SK-N-SH (cell line): ENCODE results near the gene OSCAR. TPM values are rescaled to one million over a fixed set of nuclear protein-coding genes. Genes with fewer than 3 reads are reported as not detected.

ENCODE experiments used
- CTCF ChIA-PET: fragments of 300-600, 350-600 bp; formaldehyde crosslinking; extraction: SDS; loops from one replicate; lab custom pipeline; 2021; lab: Yijun Ruan, JAX
- POLR2A ChIA-PET: fragments of 350-600 bp; sonication (Branson Sonifier 250); formaldehyde crosslinking; extraction: SDS; loops from one replicate; lab custom pipeline; 2020; ENCODE audit warnings: antibody characterized with exemption, inconsistent platforms; lab: Yijun Ruan, JAX
- DNase-seq: peaks from one replicate; pipeline ENCODE4 v3.0.0; 2012
- H2AFZ ChIP-seq: fragments of 200-600 bp; sonication (generic); 2 replicates; pipeline ENCODE4 v1.8.1; 2016; ENCODE audit warnings: antibody characterized with exemption, mild to moderate bottlenecking, low read depth
- H3F3A ChIP-seq: fragments of 200-600 bp; sonication (generic); replicated peaks from 2 replicates; pipeline ENCODE3; 2016; ENCODE audit warnings: antibody characterized with exemption, mild to moderate bottlenecking; ENCODE audit not compliant: insufficient read depth
- H3K27ac ChIP-seq, 2 experiments: fragments of 200-500 bp in 1 of 2; fragments of 200-600 bp in 1 of 2; sonication (Bioruptor generic) in 1 of 2; sonication (generic), shearing (Covaris generic) in 1 of 2; 2 replicates each; pipeline versions ENCODE4 v1.5.1 to v1.6.1; 2014 to 2016; ENCODE audit warnings: low read depth in 2 of 2, inconsistent platforms in 1 of 2, low read length in 1 of 2, mild to moderate bottlenecking in 1 of 2, mixed read lengths in 1 of 2
- H3K27me3 ChIP-seq: fragments of 200-600 bp; sonication (generic), shearing (Covaris generic); 2 replicates; pipeline ENCODE4 v1.6.1; 2016; ENCODE audit warnings: mixed run types; ENCODE audit not compliant: insufficient read depth
- H3K36me3 ChIP-seq, 2 experiments: fragments of 200-500 bp in 1 of 2; fragments of 200-600 bp in 1 of 2; sonication (Bioruptor generic) in 1 of 2; sonication (generic) in 1 of 2; replicated peaks in 1 of 2; 2 replicates each; pipeline versions ENCODE3 to v1.5.1; 2014 to 2016; ENCODE audit warnings: low read length in 1 of 2, mild to moderate bottlenecking in 1 of 2; ENCODE audit not compliant: insufficient read depth in 2 of 2, control insufficient read depth in 1 of 2
- H3K4me1 ChIP-seq, 2 experiments: fragments of 200-500 bp in 1 of 2; fragments of 200-600 bp in 1 of 2; sonication (Bioruptor generic) in 1 of 2; sonication (generic), shearing (Covaris generic) in 1 of 2; 2 replicates each; pipeline versions ENCODE4 v1.5.1 to v1.6.1; 2014 to 2016; ENCODE audit warnings: low read depth in 1 of 2, low read length in 1 of 2, mixed run types in 1 of 2; ENCODE audit not compliant: insufficient read depth in 2 of 2, control insufficient read depth in 1 of 2
- H3K4me2 ChIP-seq: fragments of 200-600 bp; sonication (generic), shearing (Covaris generic); 2 replicates; pipeline ENCODE4 v1.6.1; 2017; ENCODE audit warnings: mixed run types
- H3K4me3 ChIP-seq, 2 experiments: fragments of 200-500 bp in 1 of 2; fragments of 200-600 bp in 1 of 2; sonication (Bioruptor generic) in 1 of 2; sonication (generic), shearing (Covaris generic) in 1 of 2; 2 replicates each; pipeline versions ENCODE4 v1.5.1 to v1.8.1; 2014 to 2016; ENCODE audit warnings: low read depth in 2 of 2, inconsistent platforms in 1 of 2, low read length in 1 of 2, mild to moderate bottlenecking in 1 of 2, mixed read lengths in 1 of 2, moderate library complexity in 1 of 2
- H3K79me2 ChIP-seq: fragments of 200-600 bp; sonication (generic); 2 replicates; pipeline ENCODE4 v1.8.1; 2017; ENCODE audit warnings: mild to moderate bottlenecking; ENCODE audit not compliant: insufficient read depth
- H3K9ac ChIP-seq: fragments of 200-600 bp; sonication (generic); 2 replicates; pipeline ENCODE4 v1.6.1; 2017; ENCODE audit warnings: mixed run types
- H3K9me2 ChIP-seq: fragments of 200-600 bp; sonication (generic); 2 replicates; pipeline ENCODE4 v1.6.1; 2017; ENCODE audit warnings: mixed run types
- H3K9me3 ChIP-seq: fragments of 200-600 bp; sonication (generic); 2 replicates; pipeline ENCODE4 v1.6.1; 2017; ENCODE audit warnings: mixed run types, mild to moderate bottlenecking, moderate library complexity
- H4K20me1 ChIP-seq: fragments of 200-600 bp; sonication (generic); 2 replicates; pipeline ENCODE4 v1.6.1; 2017; ENCODE audit warnings: mild to moderate bottlenecking, mixed run types; ENCODE audit not compliant: insufficient read depth
- ELF1 ChIP-seq: IDR thresholded peaks from 2 replicates; pipeline ENCODE4 v1.4.0; 2012
- EZH2phosphoT487 ChIP-seq: fragments of 200-600 bp; sonication (generic); IDR thresholded peaks from 2 replicates; pipeline ENCODE4 v1.6.1; 2017; ENCODE audit warnings: low read depth, mixed run types, mild to moderate bottlenecking, antibody characterized with exemption, moderate library complexity, borderline replicate concordance
- FOSL2 ChIP-seq: IDR thresholded peaks from 2 replicates; pipeline ENCODE4 v1.4.0; 2012; ENCODE audit warnings: low read depth, mild to moderate bottlenecking, moderate library complexity, borderline replicate concordance
- GABPA ChIP-seq: IDR thresholded peaks from 2 replicates; pipeline ENCODE4 v1.4.0; 2012; ENCODE audit warnings: low read depth, mild to moderate bottlenecking
- GATA2 ChIP-seq: sonication (generic); formaldehyde crosslinking; IDR thresholded peaks from 2 replicates; pipeline ENCODE4 v1.5.0; 2020; ENCODE audit warnings: mild to moderate bottlenecking, missing genetic modification reagents
- NFIC ChIP-seq: IDR thresholded peaks from 2 replicates; pipeline ENCODE4 v1.4.0; 2012; ENCODE audit warnings: borderline replicate concordance
- NRF1 ChIP-seq: IDR thresholded peaks from 2 replicates; pipeline ENCODE4 v1.6.1; 2012; ENCODE audit warnings: low read depth, mild to moderate bottlenecking, low read length
- POLR2AphosphoS5 ChIP-seq: IDR thresholded peaks from 2 replicates; pipeline ENCODE4 v1.6.1; 2012; ENCODE audit warnings: low read depth, low read length
- RFX5 ChIP-seq: IDR thresholded peaks from 2 replicates; pipeline ENCODE4 v1.6.1; 2012; ENCODE audit warnings: mild to moderate bottlenecking, improper control_type of control experiment, low read length
- TAF1 ChIP-seq: IDR thresholded peaks from 2 replicates; pipeline ENCODE4 v1.6.1; 2012; ENCODE audit warnings: low read depth, mild to moderate bottlenecking, low read length, moderate library complexity, borderline replicate concordance
- TCF12 ChIP-seq: IDR thresholded peaks from 2 replicates; pipeline ENCODE4 v1.4.0; 2012
- TEAD4 ChIP-seq: IDR thresholded peaks from 2 replicates; pipeline ENCODE4 v1.4.0; 2012; ENCODE audit warnings: mild to moderate bottlenecking, borderline replicate concordance; ENCODE audit not compliant: insufficient read depth
- YY1 ChIP-seq: IDR thresholded peaks from 2 replicates; pipeline ENCODE4 v1.4.0; 2012; ENCODE audit warnings: low read depth, mild to moderate bottlenecking
- WGBS: methylation state at CpG from one replicate; pipeline ENCODE4 v1.1.6; 2017; ENCODE audit warnings: low lambda C conversion rate; 5-methylcytosine and 5-hydroxymethylcytosine counted together
- polyA plus RNA-seq, 3 experiments: library from polyadenylated mRNA; depleted of rRNA; stranded (reverse); fragments of >200 nt; gene quantifications; 2 replicates each; pipeline ENCODE4 v1.2.3, GENCODE V29; 2012
- TF ChIP-seq, protein P1 (sequence below): IDR thresholded peaks from 2 replicates; pipeline ENCODE4 v1.4.0; 2012; ENCODE audit warnings: low read depth, borderline replicate concordance
- TF ChIP-seq, protein P2 (sequence below): IDR thresholded peaks from 2 replicates; pipeline ENCODE4 v1.6.1; 2012; ENCODE audit warnings: mild to moderate bottlenecking, low read depth, low read length, moderate library complexity
- TF ChIP-seq, protein P3 (sequence below): fragments of 150-350 bp; IDR thresholded peaks from 2 replicates; pipeline ENCODE4 v1.6.1; 2016; ENCODE audit warnings: mild to moderate bottlenecking, low read depth, low read length

The OSCAR gene
- polyA plus RNA-seq, 1 of the 3 experiments (the other 2 are of a cell fraction) = 1.2 TPM

DNA sequence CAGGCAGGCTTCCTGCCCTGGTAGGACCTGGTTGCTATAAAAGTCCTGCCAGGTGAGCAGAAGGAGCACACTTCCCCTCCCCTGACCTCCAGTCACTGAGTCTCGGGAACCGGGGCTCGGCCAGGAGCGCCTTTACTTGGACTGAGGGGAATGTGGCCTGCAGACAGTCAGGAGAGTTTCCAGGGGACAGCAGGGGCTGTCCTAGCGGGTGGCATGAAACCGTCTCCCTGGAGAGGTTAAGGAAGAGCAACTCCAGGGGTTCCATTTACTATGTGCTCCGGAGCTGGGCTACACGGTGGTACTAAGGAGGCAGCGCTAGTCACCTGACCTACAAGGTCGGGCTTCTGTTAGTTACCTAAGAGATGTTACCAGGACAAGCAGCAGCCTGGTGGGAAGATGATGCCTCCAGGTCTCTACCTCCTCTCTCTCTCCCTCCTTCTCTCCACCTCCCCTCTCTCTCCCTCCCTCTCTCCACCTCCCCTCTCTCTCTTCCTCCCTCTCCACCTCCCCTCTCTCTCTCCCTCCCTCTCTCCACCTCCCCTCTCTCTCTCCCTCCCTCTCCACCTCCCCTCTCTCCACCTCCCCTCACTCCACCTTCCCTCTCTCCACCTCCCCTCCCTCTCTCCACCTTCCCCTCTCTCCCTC lies 32.8 kb upstream of the OSCAR start (continued):
- TF ChIP-seq, protein P1, sequence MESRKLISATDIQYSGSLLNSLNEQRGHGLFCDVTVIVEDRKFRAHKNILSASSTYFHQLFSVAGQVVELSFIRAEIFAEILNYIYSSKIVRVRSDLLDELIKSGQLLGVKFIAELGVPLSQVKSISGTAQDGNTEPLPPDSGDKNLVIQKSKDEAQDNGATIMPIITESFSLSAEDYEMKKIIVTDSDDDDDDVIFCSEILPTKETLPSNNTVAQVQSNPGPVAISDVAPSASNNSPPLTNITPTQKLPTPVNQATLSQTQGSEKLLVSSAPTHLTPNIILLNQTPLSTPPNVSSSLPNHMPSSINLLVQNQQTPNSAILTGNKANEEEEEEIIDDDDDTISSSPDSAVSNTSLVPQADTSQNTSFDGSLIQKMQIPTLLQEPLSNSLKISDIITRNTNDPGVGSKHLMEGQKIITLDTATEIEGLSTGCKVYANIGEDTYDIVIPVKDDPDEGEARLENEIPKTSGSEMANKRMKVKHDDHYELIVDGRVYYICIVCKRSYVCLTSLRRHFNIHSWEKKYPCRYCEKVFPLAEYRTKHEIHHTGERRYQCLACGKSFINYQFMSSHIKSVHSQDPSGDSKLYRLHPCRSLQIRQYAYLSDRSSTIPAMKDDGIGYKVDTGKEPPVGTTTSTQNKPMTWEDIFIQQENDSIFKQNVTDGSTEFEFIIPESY = no peak
- TF ChIP-seq, protein P2, sequence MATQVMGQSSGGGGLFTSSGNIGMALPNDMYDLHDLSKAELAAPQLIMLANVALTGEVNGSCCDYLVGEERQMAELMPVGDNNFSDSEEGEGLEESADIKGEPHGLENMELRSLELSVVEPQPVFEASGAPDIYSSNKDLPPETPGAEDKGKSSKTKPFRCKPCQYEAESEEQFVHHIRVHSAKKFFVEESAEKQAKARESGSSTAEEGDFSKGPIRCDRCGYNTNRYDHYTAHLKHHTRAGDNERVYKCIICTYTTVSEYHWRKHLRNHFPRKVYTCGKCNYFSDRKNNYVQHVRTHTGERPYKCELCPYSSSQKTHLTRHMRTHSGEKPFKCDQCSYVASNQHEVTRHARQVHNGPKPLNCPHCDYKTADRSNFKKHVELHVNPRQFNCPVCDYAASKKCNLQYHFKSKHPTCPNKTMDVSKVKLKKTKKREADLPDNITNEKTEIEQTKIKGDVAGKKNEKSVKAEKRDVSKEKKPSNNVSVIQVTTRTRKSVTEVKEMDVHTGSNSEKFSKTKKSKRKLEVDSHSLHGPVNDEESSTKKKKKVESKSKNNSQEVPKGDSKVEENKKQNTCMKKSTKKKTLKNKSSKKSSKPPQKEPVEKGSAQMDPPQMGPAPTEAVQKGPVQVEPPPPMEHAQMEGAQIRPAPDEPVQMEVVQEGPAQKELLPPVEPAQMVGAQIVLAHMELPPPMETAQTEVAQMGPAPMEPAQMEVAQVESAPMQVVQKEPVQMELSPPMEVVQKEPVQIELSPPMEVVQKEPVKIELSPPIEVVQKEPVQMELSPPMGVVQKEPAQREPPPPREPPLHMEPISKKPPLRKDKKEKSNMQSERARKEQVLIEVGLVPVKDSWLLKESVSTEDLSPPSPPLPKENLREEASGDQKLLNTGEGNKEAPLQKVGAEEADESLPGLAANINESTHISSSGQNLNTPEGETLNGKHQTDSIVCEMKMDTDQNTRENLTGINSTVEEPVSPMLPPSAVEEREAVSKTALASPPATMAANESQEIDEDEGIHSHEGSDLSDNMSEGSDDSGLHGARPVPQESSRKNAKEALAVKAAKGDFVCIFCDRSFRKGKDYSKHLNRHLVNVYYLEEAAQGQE = no peak
- TF ChIP-seq RFX5 (no peak), TCF12 (no peak), EZH2phosphoT487 (no peak), POLR2AphosphoS5 (no peak), GATA2 (no peak), NRF1 (no peak), NFIC (no peak), YY1 (no peak)

DNA sequence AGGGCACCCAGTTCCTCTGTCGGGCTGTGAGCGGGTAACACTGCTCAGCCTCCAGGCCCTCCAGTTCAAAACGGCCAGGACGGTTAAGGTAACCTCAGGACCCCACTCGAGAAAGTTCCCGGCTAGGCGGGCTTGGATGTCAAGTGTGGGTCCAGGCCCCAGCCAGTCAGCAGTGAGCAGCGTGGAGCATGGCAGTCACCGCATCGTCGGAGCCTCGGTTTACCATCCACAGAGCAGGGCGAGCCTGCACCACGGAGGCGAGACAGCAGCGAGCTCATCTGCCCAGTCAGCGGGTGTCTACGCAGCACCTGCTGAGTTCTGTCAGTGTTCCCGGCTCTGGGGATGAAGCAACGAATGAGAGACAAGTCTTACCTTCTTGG lies 29.0 kb upstream of the OSCAR start:
- POLR2A ChIA-PET = no interaction called here
- peaks cover 0 to 54% of the 10 kb centered on the region in 2 experiments for H3K36me3 ChIP-seq
- 93% methylated on average over 19 of the region's 20 CpGs for WGBS

More for the DNA sequence above, 29.0 kb upstream of the OSCAR start:
- Histone ChIP-seq H3F3A (no peaks in the 10 kb centered on the region), H4K20me1 (no peaks in the 10 kb centered on the region), H3K79me2 (no peaks in the 10 kb centered on the region), H2AFZ (no peak overlapping the region), H3K9me3 (no peaks in the 10 kb centered on the region), H3K27me3 (no peaks in the 10 kb centered on the region), H3K4me2 (no peak overlapping the region), H3K4me1 (no peaks in the 10 kb centered on the region), H3K27ac (no peak overlapping the region), H3K4me3 (no peak overlapping the region), H3K9ac (no peak overlapping the region), H3K9me2 (no peaks in the 10 kb centered on the region)
- no peak for DNase-seq
- TF ChIP-seq TAF1 (no peak), ELF1 (no peak), YY1 (no peak), FOSL2 (no peak), TCF12 (no peak), POLR2AphosphoS5 (no peak), GABPA (no peak), TEAD4 (no peak), RFX5 (no peak)
- TF ChIP-seq, protein P3, sequence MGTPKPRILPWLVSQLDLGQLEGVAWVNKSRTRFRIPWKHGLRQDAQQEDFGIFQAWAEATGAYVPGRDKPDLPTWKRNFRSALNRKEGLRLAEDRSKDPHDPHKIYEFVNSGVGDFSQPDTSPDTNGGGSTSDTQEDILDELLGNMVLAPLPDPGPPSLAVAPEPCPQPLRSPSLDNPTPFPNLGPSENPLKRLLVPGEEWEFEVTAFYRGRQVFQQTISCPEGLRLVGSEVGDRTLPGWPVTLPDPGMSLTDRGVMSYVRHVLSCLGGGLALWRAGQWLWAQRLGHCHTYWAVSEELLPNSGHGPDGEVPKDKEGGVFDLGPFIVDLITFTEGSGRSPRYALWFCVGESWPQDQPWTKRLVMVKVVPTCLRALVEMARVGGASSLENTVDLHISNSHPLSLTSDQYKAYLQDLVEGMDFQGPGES = no peak
- CTCF ChIA-PET = no interaction called here
